22Rv1 (cell line): ENCODE data around the gene KCNT1.

Experiments used
- ZFX ChIP-seq: fragments of 450-650 bp; IDR thresholded peaks from 2 replicates; pipeline ENCODE4 v1.6.1; 2017; ENCODE audit warnings: antibody characterized with exemption, borderline replicate concordance
- TF ChIP-seq, protein P1 (sequence below): fragments of 450-650 bp; IDR thresholded peaks from 2 replicates; pipeline ENCODE4 v1.5.1; 2017; ENCODE audit warnings: mild to moderate bottlenecking

DNA sequence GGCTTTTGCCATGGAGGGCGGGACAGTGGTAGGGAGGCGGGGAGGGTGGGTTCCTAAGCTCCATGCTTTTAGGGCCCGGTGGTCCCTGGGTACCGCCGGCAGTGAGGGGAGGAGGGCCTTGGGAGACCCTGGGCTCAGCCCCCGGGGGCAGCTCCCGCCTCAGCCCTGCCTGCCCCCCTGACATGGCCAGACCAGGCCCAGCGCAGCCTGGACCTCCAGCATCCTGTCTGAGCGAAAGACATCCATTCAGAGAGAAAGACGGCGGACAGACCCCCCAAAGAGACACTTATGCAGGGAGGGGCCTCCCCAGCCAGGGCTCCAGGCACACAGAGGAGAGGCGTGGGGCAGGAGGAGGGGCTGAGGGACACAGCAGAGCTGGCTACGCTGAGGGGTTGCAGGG is 45.3 kb downstream of the KCNT1 start:
- TF ChIP-seq, protein P1, sequence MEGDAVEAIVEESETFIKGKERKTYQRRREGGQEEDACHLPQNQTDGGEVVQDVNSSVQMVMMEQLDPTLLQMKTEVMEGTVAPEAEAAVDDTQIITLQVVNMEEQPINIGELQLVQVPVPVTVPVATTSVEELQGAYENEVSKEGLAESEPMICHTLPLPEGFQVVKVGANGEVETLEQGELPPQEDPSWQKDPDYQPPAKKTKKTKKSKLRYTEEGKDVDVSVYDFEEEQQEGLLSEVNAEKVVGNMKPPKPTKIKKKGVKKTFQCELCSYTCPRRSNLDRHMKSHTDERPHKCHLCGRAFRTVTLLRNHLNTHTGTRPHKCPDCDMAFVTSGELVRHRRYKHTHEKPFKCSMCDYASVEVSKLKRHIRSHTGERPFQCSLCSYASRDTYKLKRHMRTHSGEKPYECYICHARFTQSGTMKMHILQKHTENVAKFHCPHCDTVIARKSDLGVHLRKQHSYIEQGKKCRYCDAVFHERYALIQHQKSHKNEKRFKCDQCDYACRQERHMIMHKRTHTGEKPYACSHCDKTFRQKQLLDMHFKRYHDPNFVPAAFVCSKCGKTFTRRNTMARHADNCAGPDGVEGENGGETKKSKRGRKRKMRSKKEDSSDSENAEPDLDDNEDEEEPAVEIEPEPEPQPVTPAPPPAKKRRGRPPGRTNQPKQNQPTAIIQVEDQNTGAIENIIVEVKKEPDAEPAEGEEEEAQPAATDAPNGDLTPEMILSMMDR: no peak
- TF ChIP-seq ZFX: no peak
